Measurements from ENCODE around the gene B4GAT1.

Gene B4GAT1

DNA sequence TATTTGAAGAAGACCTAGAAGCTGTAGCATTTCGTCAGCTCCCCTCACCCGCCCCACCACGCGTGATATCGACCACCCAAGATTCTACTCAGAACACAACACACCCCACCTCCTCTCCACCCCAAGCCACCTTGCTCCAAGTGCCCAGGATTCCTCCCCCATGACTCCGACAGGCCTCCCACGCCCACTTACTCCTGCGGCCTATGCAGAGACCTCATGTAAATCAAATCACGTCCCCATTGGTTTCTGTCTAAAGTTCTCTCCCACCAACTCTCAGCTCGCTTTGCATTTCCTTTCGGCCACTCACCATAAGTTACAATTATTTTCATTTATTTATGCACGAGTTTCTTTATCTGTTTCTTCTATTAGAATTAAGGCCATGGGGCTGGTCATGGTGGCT is 44.8 kb downstream of the B4GAT1 start:
- Histone ChIP-seq H3K79me2 (ENCODE audit: low read length) (no peaks in the 10 kb centered on the region), H3K27me3 (ENCODE audit: low read depth, low read length) (peaks cover 3% of the 10 kb centered on the region; the same call in 1 of the 2 replicates), H3K36me3 (replicated peaks; ENCODE audit: low read depth, low read length) (no peaks in the 10 kb centered on the region), H3K27ac (ENCODE audit: low read length) (no peak overlapping the region), H3K4me1 (ENCODE audit: low read length) (peaks cover 1% of the 10 kb centered on the region; the same call in 1 of the 2 replicates), H3K4me3 (ENCODE audit: low read length) (no peak overlapping the region), H3K4me2 (ENCODE audit: low read length) (no peak overlapping the region), H2AFZ (ENCODE audit: low read depth, low read length) (no peak overlapping the region), H3K9ac (ENCODE audit: low read length) (no peak overlapping the region), H3K9me3 (ENCODE audit: insufficient read depth, low read length) (no peaks in the 10 kb centered on the region), H4K20me1 (ENCODE audit: insufficient read depth, low read length) (no peaks in the 10 kb centered on the region)
- no peak for TF ChIP-seq EZH2phosphoT487 (IDR thresholded peaks at IDR 0.05; ENCODE audit: low read depth)
- TF ChIP-seq, protein P1, sequence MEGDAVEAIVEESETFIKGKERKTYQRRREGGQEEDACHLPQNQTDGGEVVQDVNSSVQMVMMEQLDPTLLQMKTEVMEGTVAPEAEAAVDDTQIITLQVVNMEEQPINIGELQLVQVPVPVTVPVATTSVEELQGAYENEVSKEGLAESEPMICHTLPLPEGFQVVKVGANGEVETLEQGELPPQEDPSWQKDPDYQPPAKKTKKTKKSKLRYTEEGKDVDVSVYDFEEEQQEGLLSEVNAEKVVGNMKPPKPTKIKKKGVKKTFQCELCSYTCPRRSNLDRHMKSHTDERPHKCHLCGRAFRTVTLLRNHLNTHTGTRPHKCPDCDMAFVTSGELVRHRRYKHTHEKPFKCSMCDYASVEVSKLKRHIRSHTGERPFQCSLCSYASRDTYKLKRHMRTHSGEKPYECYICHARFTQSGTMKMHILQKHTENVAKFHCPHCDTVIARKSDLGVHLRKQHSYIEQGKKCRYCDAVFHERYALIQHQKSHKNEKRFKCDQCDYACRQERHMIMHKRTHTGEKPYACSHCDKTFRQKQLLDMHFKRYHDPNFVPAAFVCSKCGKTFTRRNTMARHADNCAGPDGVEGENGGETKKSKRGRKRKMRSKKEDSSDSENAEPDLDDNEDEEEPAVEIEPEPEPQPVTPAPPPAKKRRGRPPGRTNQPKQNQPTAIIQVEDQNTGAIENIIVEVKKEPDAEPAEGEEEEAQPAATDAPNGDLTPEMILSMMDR (IDR thresholded peaks at IDR 0.05; ENCODE audit: low read depth, low read length) = no peak

- Histone ChIP-seq H2AFZ (ENCODE audit: low read depth, low read length) (no peak overlapping the region), H3K79me2 (ENCODE audit: low read length) (no peaks in the 10 kb centered on the region), H4K20me1 (ENCODE audit: insufficient read depth, low read length) (no peaks in the 10 kb centered on the region), H3K9me3 (ENCODE audit: insufficient read depth, low read length) (no peaks in the 10 kb centered on the region), H3K27me3 (ENCODE audit: low read depth, low read length) (no peaks in the 10 kb centered on the region), H3K27ac (ENCODE audit: low read length) (no peak overlapping the region), H3K36me3 (replicated peaks; ENCODE audit: low read depth, low read length) (no peaks in the 10 kb centered on the region), H3K4me3 (ENCODE audit: low read length) (no peak overlapping the region), H3K9ac (ENCODE audit: low read length) (no peak overlapping the region), H3K4me1 (ENCODE audit: low read length) (peaks cover 5% of the 10 kb centered on the region), H3K4me2 (ENCODE audit: low read length) (no peak overlapping the region)
- no peak for TF ChIP-seq EZH2phosphoT487 (IDR thresholded peaks at IDR 0.05; ENCODE audit: low read depth)
- TF ChIP-seq, protein P1 (IDR thresholded peaks at IDR 0.05; ENCODE audit: low read depth, low read length) = no peak
These were observed 48.2 kb downstream of the B4GAT1 start for GRCh38 chr11:66299186-66299585.

- Histone ChIP-seq H3K9me3 (ENCODE audit: insufficient read depth, low read length) (no peaks in the 10 kb centered on the region), H3K36me3 (replicated peaks; ENCODE audit: low read depth, low read length) (no peaks in the 10 kb centered on the region), H3K4me3 (ENCODE audit: low read length) (no peak overlapping the region), H3K27me3 (ENCODE audit: low read depth, low read length) (no peaks in the 10 kb centered on the region), H2AFZ (ENCODE audit: low read depth, low read length) (no peak overlapping the region), H4K20me1 (ENCODE audit: insufficient read depth, low read length) (no peaks in the 10 kb centered on the region), H3K9ac (ENCODE audit: low read length) (no peak overlapping the region), H3K4me2 (ENCODE audit: low read length) (no peak overlapping the region), H3K27ac (ENCODE audit: low read length) (no peak overlapping the region), H3K4me1 (ENCODE audit: low read length) (peaks cover 5% of the 10 kb centered on the region), H3K79me2 (ENCODE audit: low read length) (no peaks in the 10 kb centered on the region)
- TF ChIP-seq, protein P1 (IDR thresholded peaks at IDR 0.05; ENCODE audit: low read depth, low read length) = no peak
- no peak for TF ChIP-seq EZH2phosphoT487 (IDR thresholded peaks at IDR 0.05; ENCODE audit: low read depth)
These were observed 49.8 kb downstream of the B4GAT1 start for GRCh38 chr11:66297610-66298009.

Data from OCI-LY3 (cell line).